M059J (cell line): Measurements from ENCODE around the gene GALNT8. TPM values are rescaled to one million over a fixed set of nuclear protein-coding genes. Genes with fewer than 3 reads are reported as not detected.

Experiments
- total RNA-seq: library from RNA; depleted of rRNA; stranded (reverse); fragments of >200 nt; shearing (Covaris generic); gene quantifications from 2 replicates; pipeline ENCODE4 v1.2.3, GENCODE V29; 2014; rRNA removed

GALNT8 gene
- total RNA-seq, 1 experiment from 2014 or later: not detected

Other genes starting within 250 kb of the GALNT8 start
- 63.4 and 66.7 TPM in 2 replicates for gene RAD51AP1, start 181.5 kb upstream of the GALNT8 start, total RNA-seq
- gene DYRK4, start 158.2 kb upstream of the GALNT8 start, total RNA-seq: 52.6 and 54.0 TPM in 2 replicates
- gene AKAP3, start 71.3 kb upstream of the GALNT8 start, total RNA-seq: 1.1 and 2.0 TPM in 2 replicates
- gene NDUFA9, start 71.3 kb upstream of the GALNT8 start, total RNA-seq: 74.1 and 111 TPM in 2 replicates
- not detected in 2 replicates for gene KCNA1, start 189.5 kb downstream of the GALNT8 start, total RNA-seq